SW480 (cell line): ENCODE data around the gene RASL11A.
"Not testable (repeated sequence)": the region's sequence is repeated elsewhere in the genome, so short reads cannot be mapped to it uniquely, and the experiment has no call there.

Source experiments
- DNase-seq: peaks from one replicate; pipeline ENCODE4 v3.0.0-alpha.2; 2016; ENCODE audit warnings: low spot score

The RASL11A gene

DNA sequence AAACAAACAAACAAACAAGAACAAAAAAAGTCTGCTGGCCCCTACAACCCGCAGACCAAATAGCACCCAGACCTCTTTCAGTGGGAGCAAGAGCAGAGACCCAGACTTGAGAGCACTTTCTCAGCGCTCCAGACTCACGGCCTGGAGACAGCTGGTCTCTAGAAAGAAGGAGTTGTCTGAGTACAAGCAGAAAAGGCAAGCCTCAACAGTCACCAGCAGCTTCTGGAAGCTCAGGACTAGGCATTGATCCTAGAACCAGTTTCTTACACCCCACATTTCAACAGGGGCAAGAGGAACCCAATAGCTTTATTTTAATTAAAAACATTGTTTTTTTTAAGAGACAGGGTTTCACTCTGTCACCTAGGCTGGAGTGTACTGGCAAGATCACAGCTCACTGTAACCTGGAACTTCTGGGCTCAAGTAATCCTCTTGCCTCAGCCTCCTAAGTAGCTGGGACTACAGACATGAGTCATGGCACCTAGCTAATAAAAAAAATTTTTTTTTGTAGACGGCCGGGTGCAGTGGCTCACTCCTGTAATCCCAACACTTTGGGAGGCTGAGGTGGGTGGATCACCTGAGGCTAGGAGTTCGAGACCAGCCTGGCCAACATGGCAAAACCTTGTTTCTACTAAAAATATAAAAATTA, 30.4 kb downstream of the RASL11A start:
- DNase-seq, result no peak

DNA sequence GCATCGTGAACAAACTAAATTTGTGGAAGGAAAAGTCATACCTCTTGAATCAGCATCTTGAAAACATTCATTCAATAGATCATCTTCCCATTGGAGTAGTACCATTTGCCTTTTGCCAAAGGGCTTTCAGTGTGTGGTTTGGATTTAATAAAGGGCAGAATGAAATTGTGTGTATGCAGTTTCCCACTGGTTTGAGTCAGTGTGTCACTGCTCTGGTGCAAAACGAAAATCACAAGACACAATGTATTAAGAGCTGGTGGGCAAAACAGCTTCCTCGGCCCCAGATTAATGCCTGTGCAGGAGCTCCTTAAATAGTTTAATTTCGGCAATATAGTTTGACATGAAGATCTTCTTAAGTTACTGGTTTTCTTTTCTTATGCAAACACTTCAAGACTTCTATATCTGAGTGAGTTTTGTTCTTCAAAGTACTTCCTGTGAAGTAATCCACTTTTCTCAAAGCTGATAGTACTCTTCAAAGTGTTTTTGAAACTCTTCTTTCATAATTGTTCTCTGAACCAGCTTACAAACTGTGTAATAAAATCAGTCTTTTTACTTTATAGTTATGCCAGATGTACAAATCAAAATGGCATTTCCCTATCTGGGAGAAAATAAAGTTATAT, 32.1 kb downstream of the RASL11A start:
- DNase-seq, result no peak

DNA sequence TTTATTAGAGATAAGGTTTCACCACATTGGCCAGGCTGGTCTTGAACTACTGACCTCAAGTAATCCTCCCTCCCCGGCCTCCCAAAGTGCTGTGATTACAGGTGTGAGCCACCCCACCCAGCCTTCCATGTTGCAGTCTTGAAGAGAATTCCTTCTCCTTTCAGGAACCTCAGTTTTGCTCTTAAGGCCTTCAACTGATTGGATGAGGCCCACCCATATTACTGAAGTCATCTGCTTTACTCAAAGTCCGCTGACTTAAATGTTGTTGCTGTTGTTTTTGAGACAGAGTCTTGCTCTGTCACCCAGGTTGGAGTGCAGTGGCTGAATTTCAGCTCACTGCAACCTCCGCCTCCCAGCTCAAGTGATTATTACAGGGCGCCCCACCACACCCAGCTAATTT, 33.5 kb downstream of the RASL11A start:
- DNase-seq, result no peak

DNA sequence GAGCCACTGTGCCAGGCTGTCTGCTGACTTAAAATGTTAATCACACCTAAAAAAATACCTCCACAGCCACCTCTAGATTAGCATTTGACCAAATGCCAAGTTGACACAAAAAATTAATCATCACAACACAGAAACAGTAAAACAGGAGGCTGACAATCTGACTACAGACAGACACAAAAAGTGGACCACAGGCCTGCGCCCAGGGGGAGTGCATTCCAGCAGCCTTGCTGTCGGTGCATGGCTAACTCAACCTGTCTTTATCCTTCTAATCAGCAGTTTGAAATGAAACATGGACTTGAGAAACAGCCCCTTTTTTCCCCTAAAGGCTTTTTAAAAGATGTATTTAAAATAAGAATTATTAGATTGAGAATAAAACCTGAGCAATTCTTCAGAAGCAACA, 34.0 kb downstream of the RASL11A start:
- no peak for DNase-seq

DNA sequence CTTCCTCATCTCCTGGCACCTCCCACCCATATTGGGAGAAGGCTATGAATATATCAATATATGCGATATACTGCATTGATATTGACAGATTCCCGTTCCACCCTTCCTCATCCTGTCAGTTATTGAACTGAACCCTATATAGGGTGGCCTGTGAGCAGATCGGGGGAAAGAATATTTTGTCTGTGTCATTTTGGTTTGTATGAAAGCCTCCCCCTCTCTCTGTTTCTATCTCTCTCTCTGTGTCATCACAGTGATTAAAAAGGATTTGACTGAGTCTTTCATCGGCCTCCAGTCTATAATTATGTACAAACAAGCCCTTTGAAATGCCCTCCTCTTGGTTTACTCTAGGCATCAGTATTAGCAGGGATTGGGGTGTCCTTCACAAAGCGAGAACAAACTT, 35.7 kb downstream of the RASL11A start:
- DNase-seq, result no peak

DNA sequence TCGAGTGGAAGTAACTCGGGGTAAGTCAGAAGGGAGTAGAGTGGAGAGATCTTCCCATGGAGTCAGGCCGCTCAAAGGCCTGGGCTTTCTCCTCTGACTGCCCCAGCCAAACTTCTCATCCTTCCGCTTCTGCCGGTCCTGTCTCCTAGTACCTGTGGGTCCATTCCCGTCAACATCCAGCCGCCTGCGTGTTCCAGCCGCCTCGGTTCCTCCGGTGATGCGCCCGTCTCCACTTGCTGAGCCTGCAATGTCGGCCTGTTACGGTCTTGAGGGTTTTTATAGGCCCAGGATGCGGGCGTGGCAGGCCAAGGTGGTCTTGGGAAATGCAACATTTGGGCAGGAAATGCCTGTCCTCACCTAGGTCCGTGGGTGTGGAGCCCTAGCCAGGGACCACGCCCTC, 38.3 kb downstream of the RASL11A start:
- DNase-seq, result no peak

DNA sequence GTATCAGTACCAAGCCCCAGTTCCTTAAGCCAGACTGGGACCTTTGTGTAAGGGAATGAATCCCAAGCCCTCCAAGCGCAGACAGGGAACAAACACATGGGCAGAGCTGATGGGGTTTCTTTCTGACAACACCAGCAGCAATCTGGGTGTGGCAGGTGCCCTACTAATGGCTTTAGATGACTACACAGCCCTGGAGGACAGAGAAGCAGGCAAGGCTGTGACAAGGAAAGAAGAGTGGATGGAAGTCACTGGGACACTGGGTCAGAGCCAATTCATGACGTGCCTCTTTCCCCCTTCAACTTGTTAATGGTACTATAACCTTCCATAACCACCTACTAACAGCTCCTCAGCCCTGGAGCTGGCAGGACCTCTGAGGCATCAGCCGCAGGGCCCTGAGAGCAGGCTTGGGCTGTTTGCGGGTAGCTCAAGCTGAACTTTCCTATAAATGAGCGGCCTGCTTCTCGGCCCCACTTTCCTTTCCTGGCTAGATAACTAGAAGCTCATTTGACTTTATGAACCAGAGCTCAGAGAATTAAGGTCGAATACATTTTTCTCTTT, 38.9 kb downstream of the RASL11A start:
- DNase-seq, result peak; percentile 44

DNA sequence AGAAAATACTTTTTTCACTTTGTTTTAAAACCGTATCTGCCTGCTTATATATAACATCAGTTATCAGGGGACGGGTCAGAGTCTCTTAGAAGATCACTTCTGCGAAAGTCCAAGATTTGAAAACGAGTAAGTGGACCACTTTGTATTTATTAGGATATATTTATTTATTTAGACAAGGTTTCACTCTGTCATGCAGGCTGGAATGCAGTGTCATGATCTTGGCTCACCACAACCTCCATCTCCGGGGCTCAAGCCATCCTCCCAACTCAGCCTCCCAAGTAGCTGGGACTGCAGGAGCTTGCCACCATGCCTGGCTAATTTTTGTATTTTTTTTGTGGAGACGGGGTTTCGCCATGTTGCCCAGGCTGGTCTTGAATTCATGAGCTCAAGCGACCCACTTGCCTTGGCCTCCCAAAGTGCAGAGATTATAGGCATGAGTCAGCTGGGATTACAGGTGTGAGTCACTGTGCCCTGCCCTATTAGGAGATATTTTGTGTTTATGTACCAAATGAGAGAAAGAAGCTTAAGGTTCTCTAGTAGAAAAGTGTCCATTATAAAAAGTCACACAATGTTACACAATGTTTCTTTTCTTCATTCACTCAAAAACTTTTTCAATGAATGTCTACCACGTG, 39.5 kb downstream of the RASL11A start:
- DNase-seq, result peak; percentile 14

DNA sequence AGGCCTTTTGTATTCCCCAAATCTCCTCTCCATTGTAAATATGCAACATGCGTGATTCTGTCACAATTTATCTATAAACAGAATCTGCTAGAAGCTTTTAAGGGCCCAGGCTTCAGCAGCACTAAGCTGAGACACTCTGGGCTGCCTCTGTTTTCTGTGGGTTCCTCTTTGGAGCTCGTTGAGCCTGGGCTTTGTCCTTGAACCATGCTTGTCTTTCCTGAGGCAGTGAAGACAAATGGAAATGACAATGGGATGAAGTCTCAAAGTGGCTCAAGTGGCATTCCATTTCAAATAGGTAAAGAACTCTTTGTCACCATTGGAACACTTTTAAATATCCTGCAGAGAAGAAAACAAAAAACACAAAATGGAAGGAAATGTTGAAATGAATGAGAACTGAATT, 40.3 kb downstream of the RASL11A start:
- DNase-seq, result no peak

DNA sequence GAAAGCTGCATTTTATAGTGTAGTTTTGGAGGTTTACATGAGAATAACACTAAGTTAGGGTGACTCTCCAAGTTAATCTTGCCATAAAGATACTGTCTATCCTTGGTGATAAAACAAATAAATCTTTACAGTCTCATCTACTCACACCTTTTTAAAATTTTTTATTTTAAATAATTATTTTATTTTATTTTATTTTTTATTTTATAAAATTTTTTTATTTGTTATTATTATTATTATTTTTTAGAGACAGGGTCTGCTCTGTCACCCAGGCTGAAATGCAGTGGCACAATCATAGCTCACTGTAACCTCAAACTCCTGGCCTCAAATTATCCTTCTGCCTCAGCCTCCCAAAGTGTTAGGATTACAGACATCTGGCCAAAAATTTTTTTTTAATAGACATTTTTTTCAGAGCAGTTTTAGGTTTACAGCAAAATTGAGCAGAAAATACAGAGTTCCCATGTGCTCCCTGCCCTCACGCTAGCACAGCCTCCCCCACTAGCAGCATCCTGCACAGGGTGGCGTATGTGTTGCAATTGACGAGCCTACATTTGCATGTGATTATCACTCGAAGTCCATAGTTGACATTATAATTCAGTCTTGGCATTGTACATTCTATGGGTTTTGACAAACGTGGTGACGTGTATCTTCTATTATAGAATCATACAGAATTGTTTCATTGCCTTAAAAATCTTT, 41.0 kb downstream of the RASL11A start:
- no peak for DNase-seq

DNA sequence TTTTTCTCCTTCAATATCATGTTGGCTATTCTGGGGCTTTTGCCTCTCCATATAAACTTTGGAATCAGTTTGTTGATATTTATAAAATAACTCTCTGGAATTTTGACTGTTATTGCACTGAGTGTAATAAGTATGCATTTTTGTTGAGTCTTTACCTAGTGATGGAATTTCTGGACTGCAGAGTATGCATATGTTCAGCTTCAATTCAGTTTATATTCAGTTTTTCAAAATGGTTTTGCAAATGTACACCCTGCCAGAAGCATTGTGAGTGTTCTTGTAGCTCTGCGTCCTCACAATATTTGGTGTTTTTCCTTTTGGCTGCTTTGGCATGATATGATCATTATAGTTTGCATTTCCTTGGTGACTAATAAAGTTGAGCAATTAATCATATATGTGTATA, 43.1 kb downstream of the RASL11A start:
- DNase-seq, result no peak

DNA sequence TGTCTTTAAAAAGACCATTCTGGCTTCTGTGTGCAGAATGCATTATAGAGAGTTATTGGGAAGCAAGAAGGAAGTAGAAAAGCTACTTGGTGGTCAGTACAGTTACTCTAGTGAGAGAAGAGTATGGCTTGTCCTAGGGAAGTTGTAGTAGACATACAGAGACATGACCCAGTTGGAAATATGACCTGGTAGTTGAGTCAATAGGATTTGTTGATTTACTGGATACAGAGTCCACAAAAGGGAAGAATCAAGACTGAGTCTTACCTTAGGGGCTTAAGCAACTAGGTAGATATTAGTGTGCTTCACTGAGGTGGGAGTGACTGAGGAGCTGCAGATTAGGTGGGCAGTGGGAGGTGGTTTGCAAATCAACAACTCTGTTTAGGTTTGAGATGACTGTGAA, 48.8 kb downstream of the RASL11A start:
- no peak for DNase-seq

DNA sequence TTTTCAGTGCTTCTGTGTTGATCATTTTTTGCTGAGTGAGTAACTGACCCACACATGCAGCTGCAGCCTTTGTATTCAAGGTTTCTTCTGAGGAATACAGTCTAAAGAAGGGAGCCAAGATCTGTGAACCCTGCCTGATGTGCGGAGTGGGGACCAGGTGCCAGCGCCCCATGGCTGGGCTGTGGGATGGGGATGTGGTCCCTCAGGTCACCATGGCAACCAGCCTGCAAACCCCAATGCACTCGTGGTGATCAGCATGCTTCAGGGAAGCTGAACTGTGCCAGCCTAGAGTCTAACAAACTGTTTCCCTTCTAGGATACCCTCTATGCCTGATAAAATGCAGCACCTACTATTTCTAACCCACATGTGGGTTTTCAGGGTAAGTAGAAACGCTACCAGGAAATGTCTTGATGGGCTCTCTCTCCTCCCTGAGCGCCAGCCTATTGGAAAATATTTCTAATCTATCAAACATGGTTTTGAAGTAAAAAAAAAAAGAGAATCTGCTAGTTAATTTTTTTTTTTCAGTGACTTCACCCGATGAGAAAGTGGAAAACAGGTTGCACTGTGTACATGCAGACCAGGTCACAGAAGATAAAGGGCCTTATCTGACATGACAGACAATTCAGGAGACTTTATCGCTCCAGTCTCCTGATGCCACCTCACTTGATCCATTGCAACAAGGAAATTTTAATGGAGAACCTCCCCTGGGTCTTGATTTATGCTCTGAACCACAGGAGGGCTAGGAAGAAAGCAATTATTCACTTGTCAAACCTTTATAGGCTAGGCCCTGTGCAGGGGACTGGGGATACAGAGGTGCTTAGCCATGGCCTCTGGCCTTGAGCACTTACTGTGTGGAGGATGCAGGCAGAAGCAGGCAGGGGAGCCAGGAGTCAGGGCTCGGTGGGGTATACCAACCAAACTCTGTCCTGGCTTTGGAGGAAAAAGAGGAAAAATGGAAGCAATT, 51.1 kb downstream of the RASL11A start:
- no peak for DNase-seq

DNA sequence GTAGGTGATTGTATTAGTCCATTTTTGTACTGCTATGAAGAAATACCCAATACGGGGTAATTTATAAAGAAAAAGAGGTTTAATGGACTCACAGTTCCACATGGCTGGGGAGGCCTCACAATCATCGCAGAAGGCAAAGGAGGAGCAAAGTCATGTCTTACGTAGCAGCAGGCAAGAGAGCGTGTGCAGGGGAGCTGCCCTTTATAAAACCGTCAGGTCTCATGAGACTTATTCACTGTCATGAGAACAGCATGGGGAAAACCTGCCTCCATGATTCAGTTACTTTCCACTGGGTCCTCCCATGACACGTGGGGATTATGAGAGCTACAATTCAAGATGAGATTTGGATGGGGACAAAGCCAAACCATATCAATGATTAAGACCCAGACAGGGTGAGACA, 51.8 kb downstream of the RASL11A start:
- not testable (repeated sequence) for DNase-seq
